Measurements from ENCODE around the gene CYP1B1. TPM values are rescaled to one million over a fixed set of nuclear protein-coding genes. Genes with fewer than 3 reads are reported as not detected.

Gene CYP1B1
- total RNA-seq, 1 donor from 2014 or later: 1.2 TPM

- Mint-ChIP-seq H3K27me3 (peaks cover 6% of the 10 kb centered on the region), H3K36me3 (ENCODE audit: low read depth) (no peaks in the 10 kb centered on the region), H3K27ac (no peak overlapping the region), H3K9me3 (no peaks in the 10 kb centered on the region), H3K4me1 (no peaks in the 10 kb centered on the region), H3K4me3 (no peak overlapping the region)
- POLR2A ChIA-PET: interaction anchor here (0.5 kb wide), 1 partner anchor 207 kb away, joined by 4 read pairs; no protein-coding TSS in a partner anchor
- ATAC-seq (ENCODE audit: low read depth) (no peak), DNase-seq (no peak)
- no peak for TF ChIP-seq CTCF (IDR thresholded peaks at IDR 0.05)
- CTCF ChIA-PET: no interaction called here
- intact Hi-C loops (cut with micrococcal nuclease): no loop called here
Measured at GRCh38 chr2:38066421-38067115, 9.4 kb downstream of the CYP1B1 start.

- Mint-ChIP-seq H3K36me3 (ENCODE audit: low read depth) (no peaks in the 10 kb centered on the region), H3K27me3 (peaks cover 2% of the 10 kb centered on the region), H3K27ac (no peak overlapping the region), H3K9me3 (no peaks in the 10 kb centered on the region), H3K4me3 (no peak overlapping the region), H3K4me1 (no peaks in the 10 kb centered on the region)
- DNase-seq (no peak), ATAC-seq (ENCODE audit: low read depth) (no peak)
- ChIA-PET POLR2A (no interaction called here), CTCF (no interaction called here)
- TF ChIP-seq CTCF (IDR thresholded peaks at IDR 0.05): no peak
- intact Hi-C loops (cut with micrococcal nuclease): no loop called here
Measured at GRCh38 chr2:38065502-38066135, 10.3 kb downstream of the CYP1B1 start.

- no peak overlapping the region for H3K27ac Mint-ChIP-seq
- no peaks in the 10 kb centered on the region for H3K9me3 Mint-ChIP-seq
- no peaks in the 10 kb centered on the region for H3K4me1 Mint-ChIP-seq
- peaks cover 2% of the 10 kb centered on the region for H3K27me3 Mint-ChIP-seq
- no peak for ATAC-seq (ENCODE audit: low read depth)
- CTCF ChIA-PET: no interaction called here
- intact Hi-C loops (cut with micrococcal nuclease): no loop called here
- no peak for DNase-seq
- no peak for TF ChIP-seq CTCF (IDR thresholded peaks at IDR 0.05)
- no peak overlapping the region for H3K4me3 Mint-ChIP-seq
- POLR2A ChIA-PET: no interaction called here
- no peaks in the 10 kb centered on the region for H3K36me3 Mint-ChIP-seq (ENCODE audit: low read depth)
Measured at GRCh38 chr2:38064801-38065501, 11.0 kb downstream of the CYP1B1 start.

- ATAC-seq (ENCODE audit: low read depth) (no peak), DNase-seq (no peak)
- intact Hi-C loops (cut with micrococcal nuclease): no loop called here
- H3K27ac Mint-ChIP-seq: no peak overlapping the region
- no peak overlapping the region for H3K4me3 Mint-ChIP-seq
- H3K27me3 Mint-ChIP-seq: peaks cover 5% of the 10 kb centered on the region
- no peak for TF ChIP-seq CTCF (IDR thresholded peaks at IDR 0.05)
- no peaks in the 10 kb centered on the region for H3K36me3 Mint-ChIP-seq (ENCODE audit: low read depth)
- CTCF ChIA-PET: no interaction called here
- H3K9me3 Mint-ChIP-seq: no peaks in the 10 kb centered on the region
- POLR2A ChIA-PET: interaction anchor here (0.5 kb wide), 1 partner anchor 702 kb away, joined by 11 read pairs; no protein-coding TSS in a partner anchor
- H3K4me1 Mint-ChIP-seq: no peaks in the 10 kb centered on the region
Measured at GRCh38 chr2:38060236-38061018, 15.5 kb downstream of the CYP1B1 start.
